Vagina (tissue), 2 donors: ENCODE data around the gene YIF1B.

Source experiments
- POLR2A ChIP-seq, 2 donors: fragments of 450-650 bp; IDR thresholded peaks; one replicate each; pipeline ENCODE4 v1.6.1; 2017; ENCODE audit warnings: antibody characterized with exemption in 2 of 2, mild to moderate bottlenecking in 2 of 2, moderate library complexity in 2 of 2
- POLR2AphosphoS5 ChIP-seq, 2 donors: sonication (generic); formaldehyde crosslinking; IDR thresholded peaks; one replicate each; pipeline ENCODE4 v1.9.0; 2017; ENCODE audit warnings: antibody characterized with exemption in 2 of 2, mild to moderate bottlenecking in 2 of 2, low read depth in 1 of 2; ENCODE audit not compliant: insufficient read depth in 1 of 2
- TF ChIP-seq, protein P1 (sequence below), 3 experiments: fragments of 450-650 bp in 2 of 3; fragments of 200-600 bp in 1 of 3; sonication (generic) in 1 of 3; IDR thresholded peaks; one replicate each; pipeline ENCODE4 v1.5.1; 2017 to 2019; ENCODE audit warnings: antibody characterized with exemption in 3 of 3, mild to moderate bottlenecking in 2 of 3, moderate library complexity in 2 of 3

GRCh38 chr19:38340927-38341326, 25.2 kb upstream of the YIF1B start:
- TF ChIP-seq, protein P1, sequence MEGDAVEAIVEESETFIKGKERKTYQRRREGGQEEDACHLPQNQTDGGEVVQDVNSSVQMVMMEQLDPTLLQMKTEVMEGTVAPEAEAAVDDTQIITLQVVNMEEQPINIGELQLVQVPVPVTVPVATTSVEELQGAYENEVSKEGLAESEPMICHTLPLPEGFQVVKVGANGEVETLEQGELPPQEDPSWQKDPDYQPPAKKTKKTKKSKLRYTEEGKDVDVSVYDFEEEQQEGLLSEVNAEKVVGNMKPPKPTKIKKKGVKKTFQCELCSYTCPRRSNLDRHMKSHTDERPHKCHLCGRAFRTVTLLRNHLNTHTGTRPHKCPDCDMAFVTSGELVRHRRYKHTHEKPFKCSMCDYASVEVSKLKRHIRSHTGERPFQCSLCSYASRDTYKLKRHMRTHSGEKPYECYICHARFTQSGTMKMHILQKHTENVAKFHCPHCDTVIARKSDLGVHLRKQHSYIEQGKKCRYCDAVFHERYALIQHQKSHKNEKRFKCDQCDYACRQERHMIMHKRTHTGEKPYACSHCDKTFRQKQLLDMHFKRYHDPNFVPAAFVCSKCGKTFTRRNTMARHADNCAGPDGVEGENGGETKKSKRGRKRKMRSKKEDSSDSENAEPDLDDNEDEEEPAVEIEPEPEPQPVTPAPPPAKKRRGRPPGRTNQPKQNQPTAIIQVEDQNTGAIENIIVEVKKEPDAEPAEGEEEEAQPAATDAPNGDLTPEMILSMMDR (IDR thresholded peaks at IDR 0.05): no peak
- no peak for TF ChIP-seq POLR2AphosphoS5 (IDR thresholded peaks at IDR 0.05; ENCODE audit: insufficient read depth in 1 of 2, low read depth in 1 of 2)
- TF ChIP-seq POLR2A (IDR thresholded peaks at IDR 0.05): no peak
